CD4-positive, alpha-beta T cell treated with Interleukin-2 at 100 ng/mL for 4 hours (primary cell): ENCODE results near the gene TMEM168.
"Not testable (repeated sequence)": the region's sequence is repeated elsewhere in the genome, so short reads cannot be mapped to it uniquely, and the experiment has no call there.

Experiments used
- DNase-seq: peaks from one replicate; pipeline ENCODE4 v3.0.0-alpha.2; 2020; ENCODE audit warnings: low spot score

TMEM168 gene

GRCh38 chr7:112779667-112780066 is 10.5 kb downstream of the TMEM168 start:
- DNase-seq, result no peak

DNA sequence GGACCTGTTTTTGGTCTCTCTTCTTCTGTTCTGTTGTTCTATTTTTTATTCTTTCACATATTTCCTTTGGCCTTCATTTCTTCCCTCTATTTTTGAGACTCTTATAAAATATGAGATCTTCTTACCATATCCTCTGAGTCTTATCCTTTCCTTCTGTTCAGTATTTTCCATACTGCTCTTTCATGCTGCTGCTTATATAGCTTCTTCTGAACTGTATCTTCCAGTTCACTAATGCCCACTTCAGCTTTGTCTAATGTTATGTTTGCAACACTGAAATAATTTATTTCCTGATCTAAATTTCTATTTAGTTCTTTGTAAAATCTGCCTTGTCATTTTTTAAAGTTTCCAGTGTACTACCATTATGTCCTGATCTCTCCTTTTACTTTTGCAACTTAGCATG is 12.8 kb downstream of the TMEM168 start:
- no peak for DNase-seq

- no peak for DNase-seq
These were observed 19.0 kb downstream of the TMEM168 start for GRCh38 chr7:112771166-112771565.

DNA sequence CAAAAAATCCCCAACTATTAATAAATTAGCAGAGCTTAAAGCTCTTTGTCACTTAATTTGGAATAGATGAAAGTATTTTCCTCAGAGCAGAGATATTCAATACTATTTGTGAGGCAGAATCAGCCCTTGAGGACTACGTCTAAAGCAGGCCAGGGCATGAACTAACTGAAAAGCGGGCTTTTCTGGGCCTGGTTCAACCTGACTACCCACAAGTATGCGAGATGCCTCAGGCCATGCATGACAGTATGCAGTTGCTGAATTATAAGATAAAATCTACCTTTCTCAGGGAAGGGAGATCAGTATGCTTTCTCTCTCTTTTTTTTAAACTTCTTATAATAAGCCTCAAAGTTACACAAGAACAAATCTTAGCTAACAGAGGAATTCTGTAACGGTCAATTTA is 20.1 kb downstream of the TMEM168 start:
- no peak for DNase-seq

DNA sequence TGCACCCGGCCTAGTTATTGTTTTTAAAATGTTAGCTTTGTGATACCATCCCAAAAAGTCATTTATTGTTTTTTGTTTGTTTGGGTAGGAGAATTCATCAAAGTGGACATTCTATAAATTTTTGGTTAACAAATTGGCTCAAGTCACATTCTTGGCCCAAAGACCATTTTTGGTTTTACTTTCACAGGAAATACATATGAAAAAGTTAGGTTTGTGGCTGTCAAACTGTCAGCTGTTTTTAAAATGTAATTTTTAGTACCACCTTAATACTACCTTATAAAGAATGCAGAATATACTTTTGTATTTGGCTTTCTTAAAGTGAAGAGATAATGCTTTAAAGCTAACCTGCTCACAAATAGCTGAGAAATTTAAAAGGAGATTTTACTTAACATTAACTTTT is 25.1 kb downstream of the TMEM168 start:
- DNase-seq, result no peak

- no peak for DNase-seq
These were observed 26.2 kb downstream of the TMEM168 start for GRCh38 chr7:112763996-112764395.

- no peak for DNase-seq
These were observed 26.9 kb downstream of the TMEM168 start for GRCh38 chr7:112763298-112763697.

DNA sequence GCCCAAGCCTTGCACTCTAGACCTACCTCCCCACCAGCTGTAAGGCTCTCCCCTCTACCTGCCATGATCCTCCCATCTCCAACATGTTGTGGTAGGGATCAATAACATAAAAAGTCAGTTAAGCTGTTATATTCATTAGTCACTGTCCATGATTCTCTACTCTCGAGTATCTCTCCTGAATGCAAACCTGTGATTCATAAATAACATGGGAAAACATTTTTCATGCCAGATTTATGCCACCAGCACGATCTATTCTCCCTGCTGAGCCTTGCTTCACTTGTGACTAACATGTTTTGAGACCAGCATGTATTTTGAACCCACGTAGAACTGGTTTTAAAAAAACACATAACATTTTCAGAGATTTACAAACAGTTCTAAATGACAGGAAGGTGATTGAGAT is 30.3 kb downstream of the TMEM168 start:
- DNase-seq, result no peak

DNA sequence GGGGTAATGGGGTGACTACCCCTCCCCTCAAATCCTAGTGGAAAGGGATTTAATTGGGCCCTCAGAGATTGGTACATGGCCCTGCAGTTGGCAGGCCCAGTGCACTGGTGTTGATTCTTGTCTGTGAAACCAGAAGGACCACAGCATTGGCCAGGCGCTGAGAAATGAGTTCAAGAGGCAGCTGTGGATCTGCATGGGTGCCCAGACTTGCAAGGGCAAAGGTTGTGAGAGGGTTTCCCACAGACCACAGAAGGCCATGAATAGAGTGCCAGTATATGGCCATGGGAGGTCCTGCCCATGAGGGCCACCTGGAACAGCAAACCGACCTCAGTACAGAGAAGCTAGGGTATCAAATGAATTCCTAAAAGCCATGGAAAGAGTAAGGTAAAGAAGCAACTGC is 32.9 kb downstream of the TMEM168 start:
- no peak for DNase-seq

- no peak for DNase-seq
These were observed 36.9 kb downstream of the TMEM168 start for GRCh38 chr7:112753298-112753697.

GRCh38 chr7:112752576-112752975 is 37.6 kb downstream of the TMEM168 start:
- no peak for DNase-seq

DNA sequence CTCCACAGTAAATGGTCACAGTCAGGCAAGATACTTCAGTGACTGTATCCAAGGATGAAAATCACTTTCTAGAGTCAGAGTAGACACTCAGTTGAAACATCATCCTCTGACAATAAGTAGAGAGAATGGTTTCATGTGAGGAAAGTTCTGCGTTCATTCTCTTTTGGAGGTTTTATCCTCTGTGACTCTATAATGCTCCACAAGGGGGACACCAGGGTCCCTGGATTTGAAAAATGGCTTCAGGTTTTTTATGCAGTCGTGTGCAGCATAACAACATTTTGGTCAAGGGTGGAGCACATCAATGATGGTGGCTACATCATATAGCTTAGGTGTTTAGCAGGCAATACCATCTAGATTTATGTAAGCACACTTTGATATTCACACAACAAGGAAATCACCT is 40.4 kb downstream of the TMEM168 start:
- no peak for DNase-seq

GRCh38 chr7:112748381-112748780 is 41.8 kb downstream of the TMEM168 start:
- DNase-seq, result no peak

DNA sequence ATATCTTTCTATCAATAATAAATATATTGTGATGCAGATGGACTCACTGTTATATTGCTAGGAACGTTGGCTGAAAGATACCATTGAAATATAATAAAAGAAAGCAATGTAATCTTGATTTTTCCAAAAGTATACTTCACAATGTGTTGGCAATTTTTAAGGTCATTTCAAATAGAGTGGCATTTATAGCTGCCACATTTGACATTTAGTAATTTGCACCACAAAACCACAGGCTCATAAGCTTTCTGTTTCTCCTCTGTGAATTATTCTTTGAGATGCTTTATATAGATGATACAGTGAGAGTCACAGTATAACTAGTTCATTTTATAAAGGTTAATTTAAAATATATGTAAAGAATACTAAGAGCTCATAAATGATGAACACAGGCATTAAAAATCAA is 44.6 kb downstream of the TMEM168 start:
- DNase-seq, result no peak

DNA sequence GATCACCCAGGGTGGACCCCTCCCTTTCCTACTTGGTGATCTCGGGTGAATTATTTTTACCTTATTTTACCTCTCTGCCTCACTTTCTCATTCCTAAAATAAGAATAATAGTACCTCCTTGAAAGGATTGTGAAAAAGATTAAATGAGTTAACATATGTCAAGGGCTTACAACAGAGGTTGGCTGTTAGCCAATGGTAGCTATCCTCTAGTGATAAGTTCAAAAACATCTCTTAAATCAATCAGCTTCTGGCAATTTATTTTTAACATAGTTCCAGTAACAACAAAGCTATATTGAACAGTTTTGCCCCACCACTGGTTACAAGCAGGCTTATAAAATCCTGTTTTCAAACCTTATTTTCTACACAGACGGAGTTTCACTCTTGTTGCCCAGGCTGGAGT is 45.4 kb downstream of the TMEM168 start:
- DNase-seq, result no peak

DNA sequence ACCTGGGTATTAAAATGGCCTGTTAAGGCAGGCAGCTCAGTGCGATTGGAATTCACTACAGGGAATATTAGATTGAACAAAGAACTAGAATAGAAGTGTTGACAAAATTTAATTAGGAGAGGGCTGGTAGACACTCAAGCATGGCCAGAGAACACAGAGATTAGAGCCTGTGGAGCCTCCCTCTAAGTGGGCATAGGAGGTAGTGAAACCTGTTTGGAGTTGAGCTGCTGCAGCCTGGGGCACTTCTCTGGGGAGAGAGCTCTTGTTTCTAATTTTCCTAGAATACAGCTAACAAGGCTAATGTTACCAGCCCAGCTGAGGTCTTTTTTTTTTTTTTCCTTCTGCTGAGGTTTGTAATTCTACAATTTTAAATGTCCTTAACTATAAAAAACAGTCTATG is 46.4 kb downstream of the TMEM168 start:
- DNase-seq, result no peak

- no peak for DNase-seq
These were observed 49.5 kb downstream of the TMEM168 start for GRCh38 chr7:112740667-112741066.

- no peak for DNase-seq
These were observed 50.6 kb downstream of the TMEM168 start for GRCh38 chr7:112739436-112740180.

- no peak for DNase-seq
These were observed 54.9 kb downstream of the TMEM168 start for GRCh38 chr7:112735261-112735660.

- not testable (repeated sequence) for DNase-seq
These were observed 58.9 kb downstream of the TMEM168 start for GRCh38 chr7:112731324-112731723.

GRCh38 chr7:112726076-112726475 is 64.1 kb downstream of the TMEM168 start:
- no peak for DNase-seq

DNA sequence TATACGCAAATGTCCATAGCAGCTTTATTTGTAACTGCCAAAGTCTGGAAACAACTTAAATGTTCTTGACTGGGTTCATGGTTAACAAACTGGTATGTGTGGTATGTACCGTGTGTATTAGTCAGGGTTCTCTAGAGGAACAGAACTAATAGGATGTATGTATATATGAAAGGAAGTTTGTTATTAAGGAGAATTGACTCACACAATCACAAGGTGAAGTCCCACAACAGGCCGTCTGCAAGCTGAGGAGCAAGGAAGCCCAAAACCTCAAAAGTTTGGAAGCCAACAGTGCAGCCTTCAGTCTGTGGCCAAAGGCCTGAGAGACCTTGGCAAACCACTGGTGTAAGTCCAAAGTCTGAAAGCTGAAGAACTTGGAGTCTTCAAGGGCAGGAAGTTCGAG is 66.8 kb downstream of the TMEM168 start:
- no peak for DNase-seq

- DNase-seq, result no peak
These were observed 68.8 kb downstream of the TMEM168 start for GRCh38 chr7:112721366-112721765.

GRCh38 chr7:112715525-112715924 is 74.7 kb downstream of the TMEM168 start:
- DNase-seq, result no peak
